Measurements from ENCODE around the gene MCEE. TPM values are rescaled to one million over a fixed set of nuclear protein-coding genes. Genes with fewer than 3 reads are reported as not detected.
"Not testable (repeated sequence)": the region's sequence is repeated elsewhere in the genome, so short reads cannot be mapped to it uniquely, and the experiment has no call there.

MCEE gene
- polyA plus RNA-seq (ENCODE audit: insufficient read length in 4 of 4) = 10 to 100 TPM; 22.3 to 25.5 (median 22.7) TPM

DNA sequence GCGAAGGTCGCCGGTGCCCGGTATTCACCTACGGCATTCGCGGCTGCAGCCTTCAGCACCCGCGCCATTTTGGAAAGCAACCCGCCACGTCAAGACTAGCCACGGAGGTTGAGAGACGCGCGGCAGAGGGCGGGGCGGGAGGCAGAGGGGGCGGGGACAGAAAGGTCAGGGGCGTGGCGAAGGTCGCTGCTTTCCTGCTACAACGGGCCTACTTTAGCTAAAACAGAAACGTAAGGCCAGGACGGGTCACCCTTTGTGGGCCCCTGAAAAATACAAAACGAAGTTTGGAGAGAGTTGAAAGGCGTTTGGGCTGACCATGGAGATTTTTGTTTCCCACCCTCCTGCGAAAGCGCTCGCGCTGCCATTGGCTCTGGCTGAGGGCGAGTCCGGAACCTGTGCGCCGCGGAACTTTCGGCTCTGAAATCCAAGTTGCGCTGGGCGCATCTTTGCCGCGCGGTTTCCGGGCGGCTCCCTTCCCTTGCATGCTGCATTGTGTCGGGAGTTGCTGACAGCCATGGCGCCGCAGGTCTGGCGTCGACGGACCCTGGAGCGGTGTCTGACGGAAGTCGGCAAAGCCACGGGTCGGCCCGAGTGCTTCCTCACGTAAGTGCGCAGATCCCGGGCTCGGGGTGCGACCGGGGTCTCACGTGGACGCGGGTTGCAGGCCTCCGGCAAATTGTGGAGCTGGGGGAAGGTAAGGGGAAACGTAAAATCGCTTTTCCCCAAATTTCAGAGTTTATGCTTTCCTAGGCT, at the start of gene MCEE, which contains the start of gene MPHOSPH10:
Gene MCEE (minus strand): TSS at position 78 of the 753 bp plus-strand sequence. CDS start 10 bp downstream, at position 68.
Gene MPHOSPH10 (plus strand): TSS at position 483 of the 753 bp plus-strand sequence. CDS start 32 bp downstream, at position 515.
- DNase-seq (ENCODE audit: low read depth in 4 of 4, low spot score in 3 of 4) = peak; percentile 75 to 84 (median 82)

DNA sequence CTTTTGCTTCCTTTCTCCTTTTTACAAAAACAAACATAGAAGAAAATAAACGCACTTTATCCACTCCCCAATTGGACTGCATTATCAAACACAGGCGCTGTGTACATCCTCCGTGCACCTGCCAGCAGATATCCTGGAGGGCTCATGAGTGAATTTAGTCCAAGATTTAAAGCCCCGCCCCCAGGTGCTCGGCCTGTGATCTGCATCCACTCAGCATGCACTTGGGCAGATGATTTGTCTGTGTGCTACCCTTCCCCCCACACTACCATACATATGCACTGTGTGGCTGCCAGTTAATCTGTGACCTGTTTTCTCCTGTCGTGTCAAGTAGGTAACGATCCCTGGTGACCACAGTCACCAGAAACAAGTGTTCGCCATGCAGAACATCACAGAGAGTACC, 48.8 kb upstream of the MCEE start:
- not testable (repeated sequence) for DNase-seq (ENCODE audit: low read depth in 4 of 4, low spot score in 3 of 4)

DNA sequence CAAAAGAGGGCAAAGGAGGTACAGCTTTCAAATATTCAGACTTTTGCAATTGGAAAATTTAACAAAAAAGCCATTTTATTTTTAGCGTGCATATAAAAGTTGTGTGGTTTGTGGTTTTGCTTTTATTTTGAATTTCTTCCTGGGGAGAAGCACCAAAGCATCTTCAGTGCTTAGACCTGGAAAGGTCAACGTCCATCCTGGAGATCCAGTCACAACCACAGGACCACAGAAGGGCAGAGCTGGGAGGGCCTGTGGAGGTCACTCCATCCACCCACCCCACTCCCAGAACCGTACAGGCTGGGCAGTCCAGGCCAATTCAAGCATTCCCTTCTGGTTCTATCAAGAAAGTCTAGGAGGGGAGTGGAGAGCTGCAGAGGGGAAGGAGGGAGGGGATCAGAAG, 44.2 kb upstream of the MCEE start:
- DNase-seq (ENCODE audit: low read depth in 4 of 4, low spot score in 3 of 4) = no peak

DNA sequence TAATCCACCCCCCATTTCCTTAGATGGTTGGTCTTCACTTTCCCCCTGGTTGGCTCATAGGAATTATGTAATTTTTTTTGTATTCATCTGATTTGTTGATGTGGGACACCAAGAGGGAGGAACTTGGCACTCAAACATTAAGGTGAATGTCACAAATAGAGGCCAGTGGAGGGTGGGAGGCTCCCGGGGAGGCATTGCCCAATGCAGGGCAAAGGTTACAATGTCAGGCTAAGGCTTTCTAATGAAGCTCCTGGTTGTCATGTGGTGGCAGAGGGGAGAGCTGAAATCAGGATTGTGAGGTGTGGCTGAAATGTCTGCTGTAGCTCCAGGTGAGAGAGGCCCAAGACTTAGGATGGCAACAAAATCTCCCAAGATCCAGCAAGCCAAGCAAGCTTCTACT, 43.1 kb upstream of the MCEE start:
- no peak for DNase-seq (ENCODE audit: low read depth in 4 of 4, low spot score in 3 of 4)

DNA sequence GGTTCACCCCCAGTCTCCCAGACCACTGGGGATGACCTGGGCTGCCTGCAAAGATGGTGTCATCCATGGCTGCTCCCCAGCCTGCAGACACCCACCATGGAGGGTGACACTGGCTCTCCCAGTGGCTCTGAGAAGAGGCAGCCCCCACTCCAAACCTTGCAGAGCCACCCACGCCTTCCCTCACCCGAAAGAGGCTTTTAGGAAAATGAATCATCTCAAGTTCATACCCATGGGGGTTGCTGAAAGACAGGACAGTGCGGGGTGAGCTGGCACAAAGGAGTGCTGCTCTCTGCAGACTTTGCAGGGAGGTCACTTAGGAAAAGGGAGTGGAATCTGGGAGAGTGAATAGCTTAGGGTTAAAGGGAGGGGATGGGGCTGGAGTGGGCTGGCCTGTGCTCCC, 36.8 kb upstream of the MCEE start:
- DNase-seq (ENCODE audit: low read depth in 4 of 4, low spot score in 3 of 4) = no peak

DNA sequence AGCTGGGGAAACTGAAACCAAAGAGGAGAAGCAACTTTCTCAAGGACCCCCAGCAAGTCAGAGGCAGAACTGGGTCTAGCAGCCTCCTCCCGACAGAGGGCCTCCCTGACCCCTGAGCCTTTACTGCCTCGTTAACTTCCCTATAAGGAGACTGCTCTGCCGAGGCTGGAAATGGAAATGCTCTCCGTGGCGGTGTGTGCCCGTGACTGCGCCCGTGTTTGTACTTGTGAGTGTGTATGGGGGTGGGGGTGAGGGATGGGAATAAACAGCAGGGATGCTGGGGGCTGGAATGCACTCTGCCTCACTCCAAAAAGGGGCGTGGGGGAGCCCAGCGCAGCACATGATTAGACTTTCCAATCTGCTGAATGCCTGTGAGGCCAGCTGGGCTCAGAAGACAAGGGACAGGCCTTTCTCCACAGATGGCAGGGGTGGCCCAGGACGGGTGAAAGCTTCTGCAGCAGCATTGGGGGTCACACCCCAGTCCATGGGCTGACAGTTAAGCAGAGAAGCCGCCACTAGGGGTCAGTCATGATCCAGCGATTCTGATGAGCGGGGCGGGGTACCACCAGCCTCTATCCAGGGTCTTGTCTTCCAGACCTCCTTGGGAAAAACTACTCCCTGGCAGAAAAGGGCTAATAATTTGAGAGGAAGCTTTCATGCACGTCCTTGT, 27.2 kb upstream of the MCEE start:
- DNase-seq (ENCODE audit: low read depth in 4 of 4, low spot score in 3 of 4) = peak; percentile 12 to 27 (median 22)

DNA sequence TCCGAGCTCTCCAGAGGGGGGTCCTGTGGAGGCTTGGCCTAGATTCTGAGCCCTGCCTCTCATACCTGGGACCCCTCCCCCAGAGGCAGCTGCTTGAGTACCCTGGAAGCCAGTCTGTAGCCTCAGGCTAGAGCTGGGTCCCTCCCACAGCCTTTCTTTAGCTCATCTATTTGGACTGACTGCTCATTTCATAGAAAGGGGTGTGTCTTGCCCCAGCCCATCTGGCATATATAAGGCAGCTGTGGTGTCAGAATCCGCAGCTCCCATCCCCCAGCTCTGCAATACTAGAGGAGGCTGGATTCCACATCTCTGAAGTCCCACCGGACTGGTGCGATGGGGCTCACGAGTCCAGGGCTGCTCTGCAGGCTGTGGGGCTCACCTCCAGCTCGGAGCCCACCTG, 26.5 kb upstream of the MCEE start:
- peak; percentile 25 to 58 (median 37) for DNase-seq (ENCODE audit: low read depth in 4 of 4, low spot score in 3 of 4)

DNA sequence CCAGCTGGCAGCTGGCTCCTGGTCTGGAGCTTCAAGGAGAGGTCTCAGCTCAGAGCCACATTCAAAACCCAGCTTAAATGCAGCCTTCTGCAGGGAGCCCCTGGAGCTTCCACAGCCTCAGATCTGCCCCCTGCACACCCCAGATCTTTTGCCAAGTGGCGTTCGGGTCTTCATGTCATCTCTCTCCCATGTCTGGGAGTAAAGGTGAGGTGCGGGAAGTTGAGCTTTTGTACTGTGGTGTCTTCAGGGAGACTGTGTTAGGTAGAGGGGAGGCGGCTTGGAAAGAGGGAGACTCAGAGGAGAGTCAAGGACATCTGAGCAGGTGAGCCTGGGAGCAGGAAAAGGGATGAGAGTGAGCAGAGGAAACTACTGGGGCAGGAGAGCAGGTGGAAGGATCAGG, 25.8 kb upstream of the MCEE start:
- DNase-seq (ENCODE audit: low read depth in 4 of 4, low spot score in 3 of 4) = no peak

DNA sequence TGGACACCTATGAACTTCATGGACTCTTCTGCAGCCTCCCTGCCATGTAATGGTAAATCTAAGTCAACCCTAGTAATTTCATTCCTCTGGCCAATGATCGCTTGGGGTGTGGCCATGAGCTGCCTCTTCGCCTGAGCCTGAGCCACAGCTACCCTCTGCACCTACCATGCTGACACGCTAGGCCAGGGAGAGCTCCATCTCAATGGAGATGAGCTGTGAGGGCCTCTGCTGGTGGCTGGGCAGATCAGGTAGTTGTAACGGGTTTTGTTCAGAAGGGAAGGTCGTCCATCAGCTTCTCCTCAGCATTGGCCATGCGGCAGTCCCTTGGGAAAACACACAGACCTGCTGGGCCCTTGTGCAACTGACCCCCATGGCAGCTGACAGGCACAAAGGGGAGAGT, 24.8 kb upstream of the MCEE start:
- no peak for DNase-seq (ENCODE audit: low read depth in 4 of 4, low spot score in 3 of 4)

DNA sequence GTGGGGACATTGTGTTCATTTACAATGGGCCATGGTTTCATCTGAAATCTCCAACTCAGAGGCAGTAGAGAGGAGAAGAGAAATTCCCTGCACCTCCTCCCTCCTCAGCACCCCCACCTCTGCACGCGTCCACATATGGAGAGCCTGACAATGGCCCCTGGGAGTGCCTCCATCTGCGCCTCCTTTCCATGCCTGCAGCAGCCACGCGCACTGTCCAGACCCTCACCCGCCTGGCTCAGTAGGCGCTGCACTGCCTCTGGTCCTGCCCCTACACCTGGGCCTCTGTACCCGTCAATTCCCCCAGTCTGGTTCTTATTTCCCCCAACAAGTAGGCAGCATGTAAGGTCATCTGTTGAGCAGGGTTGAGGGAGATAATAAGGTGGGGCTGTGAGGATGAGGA, 24.2 kb upstream of the MCEE start:
- no peak for DNase-seq (ENCODE audit: low read depth in 4 of 4, low spot score in 3 of 4)

DNA sequence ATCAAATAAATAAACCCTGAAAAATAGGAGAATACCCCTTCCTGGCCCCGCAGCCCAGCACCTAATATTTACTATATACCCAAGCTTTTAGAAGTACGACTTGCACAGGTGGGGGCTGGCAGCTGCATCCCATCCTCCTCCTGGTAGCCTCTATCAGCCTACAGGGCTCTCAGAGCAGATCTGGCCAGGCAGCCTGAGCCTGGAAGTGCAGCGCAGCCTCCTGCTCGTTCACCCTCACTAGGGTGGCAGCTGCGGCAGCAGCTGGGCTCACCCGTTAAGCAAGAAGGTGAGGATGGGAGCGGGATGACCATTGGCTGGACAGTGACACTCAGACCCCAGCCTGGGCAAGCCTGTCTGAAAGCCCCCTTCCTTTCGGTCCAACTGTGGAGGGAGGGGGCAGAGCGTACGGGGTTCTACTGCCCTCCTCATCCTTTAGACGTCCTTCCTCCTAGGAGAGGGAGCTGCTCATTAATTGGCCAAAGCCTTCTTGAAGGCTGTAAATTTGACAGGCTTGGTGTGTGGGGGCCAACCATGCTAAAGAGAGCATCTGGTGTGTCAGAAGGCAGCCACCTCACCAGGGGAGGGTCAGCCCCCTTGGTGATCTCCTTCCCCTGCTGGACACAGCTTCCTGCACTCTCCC, 23.7 kb upstream of the MCEE start:
- no peak for DNase-seq (ENCODE audit: low read depth in 4 of 4, low spot score in 3 of 4)

DNA sequence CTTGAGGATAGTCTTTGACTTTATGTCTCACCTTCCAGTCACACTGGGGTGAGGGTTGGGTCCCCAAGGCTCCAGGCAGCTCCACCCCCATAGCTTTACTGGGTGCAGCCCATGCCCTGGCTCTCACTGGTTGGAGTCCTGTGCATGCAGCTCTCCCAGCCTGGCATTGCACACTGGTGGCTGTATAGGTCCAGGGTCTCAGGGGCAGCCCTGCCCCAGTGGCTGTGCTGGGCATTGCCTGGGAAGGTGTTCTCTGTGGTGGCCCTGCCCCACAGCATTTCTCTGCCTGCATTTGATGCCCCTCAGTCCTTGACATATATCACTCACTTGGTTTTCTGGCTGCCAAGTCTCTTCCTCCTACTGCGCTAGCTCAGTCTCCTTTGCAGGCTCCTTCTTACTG, 21.6 kb upstream of the MCEE start:
- DNase-seq (ENCODE audit: low read depth in 4 of 4, low spot score in 3 of 4) = no peak

DNA sequence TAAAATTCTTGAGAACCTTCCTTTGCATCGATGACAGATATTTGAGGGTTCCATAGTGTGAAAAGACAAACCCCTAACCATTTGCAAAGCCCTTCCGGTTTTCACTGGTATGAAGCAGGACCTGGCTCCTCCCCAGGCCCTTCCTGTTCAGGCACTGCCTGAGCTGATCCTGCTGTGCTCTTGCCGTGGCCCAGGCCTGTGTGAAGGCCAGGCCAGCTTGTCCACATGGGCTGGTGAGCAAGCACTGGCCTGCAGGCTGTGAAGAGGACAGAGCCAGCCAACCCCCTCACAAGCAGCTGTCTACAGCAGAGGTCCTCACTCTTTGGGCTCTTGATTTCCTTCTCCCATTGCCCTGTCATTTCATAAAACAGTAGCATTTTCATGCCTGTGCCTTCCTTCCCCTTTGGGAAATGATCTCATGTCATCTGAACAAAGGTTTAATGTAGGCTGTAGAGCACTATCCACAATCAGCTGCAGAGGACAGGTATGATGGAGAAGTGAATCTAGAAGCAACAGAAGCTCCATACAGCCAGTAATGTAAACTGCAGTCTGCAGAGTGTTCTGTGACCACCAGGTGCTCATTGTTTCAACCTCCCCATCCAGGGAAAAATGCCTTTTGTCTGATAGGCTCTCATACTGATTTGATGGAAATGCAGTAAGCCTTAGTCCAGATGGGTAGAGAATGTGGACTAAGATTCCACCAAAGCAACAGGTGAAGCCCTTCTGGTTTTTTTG, 20.2 kb upstream of the MCEE start:
- no peak for DNase-seq (ENCODE audit: low read depth in 4 of 4, low spot score in 3 of 4)

DNA sequence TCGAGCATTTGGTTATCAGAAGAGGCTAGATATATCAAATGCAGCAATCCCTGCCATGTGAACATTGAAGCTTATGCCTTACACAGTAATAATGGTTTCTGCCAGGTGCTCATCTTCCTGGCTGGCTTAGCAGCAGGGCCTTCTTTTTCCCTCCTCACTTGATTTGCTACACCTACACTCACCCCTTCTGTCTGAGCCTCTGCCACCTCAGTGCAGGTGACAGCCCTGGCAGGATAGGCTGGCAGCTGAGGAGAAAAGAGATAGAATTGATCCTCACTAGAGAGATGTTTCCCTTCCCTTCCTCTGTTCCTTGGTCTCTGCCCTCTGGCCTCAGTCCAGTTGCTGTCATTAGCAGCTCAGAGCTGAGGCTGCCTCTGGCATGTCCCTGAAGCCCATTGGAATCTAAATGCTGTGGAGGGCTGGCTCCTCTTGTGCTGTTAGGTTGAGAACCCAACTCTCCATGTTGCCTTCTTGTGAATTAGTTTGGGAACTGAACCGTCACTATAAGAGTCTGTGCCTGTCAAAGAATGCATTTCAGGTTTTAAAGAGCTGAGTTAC, 18.6 kb upstream of the MCEE start:
- DNase-seq (ENCODE audit: low read depth in 4 of 4, low spot score in 3 of 4) = no peak

DNA sequence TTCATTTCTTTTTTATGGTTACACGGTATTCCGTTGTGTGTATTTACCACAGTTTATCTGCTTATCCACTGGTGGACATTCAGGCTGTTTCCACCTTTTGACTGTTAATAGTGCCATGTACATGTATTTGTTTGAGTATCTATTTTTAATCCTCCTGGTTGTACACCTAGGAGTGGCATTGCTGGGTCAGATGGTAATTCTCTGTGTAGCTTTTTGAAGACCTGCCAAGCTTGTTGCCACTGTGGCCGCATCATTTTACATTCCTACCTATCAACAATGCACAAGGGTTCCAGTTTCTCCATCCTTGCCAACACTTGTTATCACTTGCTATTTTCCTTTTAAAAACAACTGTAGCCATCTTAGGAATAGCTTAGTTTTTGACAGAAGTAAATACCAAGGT, 13.8 kb upstream of the MCEE start:
- no peak for DNase-seq (ENCODE audit: low read depth in 4 of 4, low spot score in 3 of 4)

DNA sequence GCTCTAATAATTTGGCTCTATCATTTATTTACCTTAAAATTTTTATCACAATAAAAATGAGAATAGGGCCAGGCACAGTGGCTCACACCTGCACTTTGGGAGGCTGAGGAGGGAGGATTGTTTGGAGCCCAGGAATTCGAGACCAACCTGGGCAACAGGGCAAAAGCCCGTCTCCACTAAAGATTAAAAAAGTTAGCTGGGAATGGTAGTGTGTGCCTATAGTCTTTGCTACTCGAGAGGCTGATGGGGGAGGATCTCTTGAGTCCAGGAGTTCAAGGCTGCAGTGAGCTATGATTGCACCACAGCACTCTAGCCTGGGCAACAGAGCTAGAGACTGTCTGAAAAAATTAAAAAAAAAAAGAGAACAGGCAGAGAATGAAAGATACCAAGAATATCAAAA, 6.1 kb upstream of the MCEE start:
- DNase-seq (ENCODE audit: low read depth in 4 of 4, low spot score in 3 of 4) = no peak

DNA sequence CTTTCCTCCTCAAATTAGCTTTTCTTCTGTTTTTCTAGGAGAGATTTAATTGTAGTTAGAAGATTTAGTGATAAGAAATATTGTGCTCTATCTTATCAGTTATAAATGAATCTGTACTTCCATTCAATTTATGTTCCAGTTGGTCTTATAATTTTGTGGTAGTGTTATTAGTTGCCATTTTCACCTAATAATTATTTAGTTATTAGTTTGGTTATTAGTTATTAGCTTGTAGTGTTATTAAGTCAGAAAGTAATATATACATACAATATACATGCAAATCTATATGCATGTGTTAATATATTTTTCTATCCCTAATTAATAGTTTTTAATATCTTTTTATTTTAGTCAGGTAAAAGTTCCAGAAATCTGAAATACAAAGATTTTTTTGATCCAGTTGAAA, 3.6 kb upstream of the MCEE start:
- DNase-seq (ENCODE audit: low read depth in 4 of 4, low spot score in 3 of 4) = no peak

DNA sequence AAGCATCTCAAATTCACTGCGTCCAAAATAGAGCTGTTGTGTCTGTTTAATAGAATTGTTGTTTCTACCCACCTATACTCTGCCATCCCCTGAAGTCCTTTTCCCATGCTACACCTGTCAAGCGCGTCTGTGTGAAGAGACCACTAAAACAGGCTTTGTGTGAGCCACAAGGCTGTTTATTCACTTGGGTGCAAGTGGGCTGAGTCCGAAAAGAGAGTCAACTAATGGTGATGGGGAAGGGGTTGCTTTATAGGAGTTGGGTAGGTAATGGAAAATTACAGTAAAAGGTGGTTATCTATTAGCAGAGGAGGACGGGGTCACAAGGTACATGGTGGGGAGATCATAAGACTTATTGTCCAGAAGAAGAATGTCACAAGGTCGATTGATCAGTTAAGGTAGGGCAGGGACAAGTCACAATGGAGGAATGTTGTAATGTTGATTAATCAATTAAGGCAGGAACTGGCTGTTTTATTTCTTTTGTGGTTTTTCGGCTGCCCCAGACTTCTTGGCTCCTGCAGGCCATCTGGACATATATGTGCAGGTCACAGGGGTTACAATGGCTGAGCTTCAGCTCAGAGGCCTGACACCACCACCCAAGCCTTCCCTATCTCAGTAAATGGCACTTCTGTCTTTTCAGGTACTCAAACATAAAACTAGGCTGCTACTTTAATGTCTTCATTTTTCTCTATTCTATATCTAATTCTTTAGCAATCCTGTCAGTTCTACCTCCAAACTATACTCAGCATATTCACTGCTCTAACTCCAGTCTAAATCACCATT, 1.5 kb upstream of the MCEE start:
- not testable (repeated sequence) for DNase-seq (ENCODE audit: low read depth in 4 of 4, low spot score in 3 of 4)

DNA sequence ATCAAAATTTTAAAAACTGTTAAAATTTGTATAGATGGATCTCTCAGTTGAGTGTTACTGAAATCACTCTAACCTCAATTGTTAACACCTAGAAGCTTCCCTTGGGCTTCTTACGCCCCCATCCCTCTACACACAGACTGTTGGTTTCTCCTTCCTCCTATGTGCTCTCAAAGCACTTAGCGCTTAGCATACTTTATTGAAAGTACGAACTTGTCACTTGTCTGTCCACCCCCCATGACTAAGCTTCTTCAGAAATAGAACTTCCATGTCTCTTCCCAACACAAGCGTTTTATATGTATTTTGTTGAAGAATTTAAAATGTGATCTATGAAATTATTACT, 846 bp upstream of the MCEE start:
- DNase-seq (ENCODE audit: low read depth in 4 of 4, low spot score in 3 of 4) = peak in 1 of 4 donors; percentile 4

DNA sequence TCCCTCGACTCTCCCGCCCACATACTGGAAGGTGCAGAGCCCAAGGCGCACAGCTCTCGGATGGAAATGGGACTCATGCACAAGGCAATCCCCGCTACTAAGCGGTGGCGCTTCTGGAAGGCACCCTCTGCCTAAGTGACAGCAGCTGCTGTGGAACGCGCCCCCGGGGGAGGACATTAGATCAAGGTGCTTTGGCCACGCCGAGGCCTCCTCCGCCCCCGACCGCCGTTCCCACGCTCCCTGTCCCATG, 202 bp downstream of the MCEE start:
- DNase-seq (ENCODE audit: low read depth in 4 of 4, low spot score in 3 of 4) = peak in 1 of 4 donors; percentile 67

Measured in left renal pelvis (tissue), 4 donors.